ENCODE measurements around the gene MKLN1. TPM values are rescaled to one million over a fixed set of nuclear protein-coding genes. Genes with fewer than 3 reads are reported as not detected.

Gene MKLN1
- total and polyA plus RNA-seq, 10 of the 15 experiments (the other 5 are each of a cell fraction or from before 2014, with no cell fraction given): 13.6 to 55.8 (median 29.3) TPM

GRCh38 chr7:131498237-131498885 is 170.7 kb downstream of the MKLN1 start:
- POLR2A ChIA-PET: no interaction called here
- no peak overlapping the region for H3K9ac ChIP-seq (ENCODE audit: control insufficient read depth, insufficient read depth, low read length)
- H3K79me2 ChIP-seq (ENCODE audit: control insufficient read depth, insufficient read depth, low read length): no peaks in the 10 kb centered on the region
- SMC1A ChIA-PET (ENCODE audit: uncharacterized antibody, unreplicated experiment): interaction anchor here (0.6 to 0.9 kb wide), 2 partner anchors 16 to 30 kb away, joined by 3 read pairs; no protein-coding TSS in a partner anchor
- intact Hi-C loops (cut with micrococcal nuclease; ENCODE audit: unreplicated experiment) (no loop called here), in situ Hi-C loops (cut with MboI) (no loop called here)
- no peaks in the 10 kb centered on the region for H4K20me1 ChIP-seq (ENCODE audit: control insufficient read depth, insufficient read depth)
- H3K9me3 ChIP-seq (replicated peaks; ENCODE audit: control insufficient read depth, insufficient read depth, low read length): no peaks in the 10 kb centered on the region
- CTCF ChIA-PET: interaction anchor here (1.7 kb wide), 1 partner anchor 9 kb away, joined by 9 read pairs; no protein-coding TSS in a partner anchor
- H3K4me2 ChIP-seq (ENCODE audit: control insufficient read depth, insufficient read depth): no peak overlapping the region
- no peak overlapping the region for H3K4me3 ChIP-seq
- no peak for TF ChIP-seq POLR2A (IDR thresholded peaks at IDR 0.05; ENCODE audit: low read depth, low read length)
- no peak for ATAC-seq
- peaks cover 0 to 5% of the 10 kb centered on the region in 2 experiments; a peak in 2 of 4 replicates for H3K36me3 ChIP-seq (ENCODE audit: control insufficient read depth in 2 of 2, insufficient read depth in 2 of 2, low read length in 1 of 2)
- no peak overlapping the region for H2AFZ ChIP-seq (ENCODE audit: control insufficient read depth, low read depth, low read length)
- FAIRE-seq: no peak
- no peak for DNase-seq (ENCODE audit: low read depth, low spot score)
- RAD21 ChIA-PET (ENCODE audit: unreplicated experiment): interaction anchor here (0.7 kb wide), 1 partner anchor 39 kb away, joined by 3 read pairs; no protein-coding TSS in a partner anchor
- H3K27me3 ChIP-seq (replicated peaks in 1 of 2; ENCODE audit: control insufficient read depth in 2 of 2, insufficient read depth in 2 of 2, low read length in 1 of 2): no peaks in the 10 kb centered on the region
- no TSS peak for BruUV-seq (replicated peaks)
- H3K4me1 ChIP-seq (ENCODE audit: control insufficient read depth, insufficient read depth, low read length): peaks cover 6% of the 10 kb centered on the region; the same call in 1 of the 2 replicates
- 96% methylated on average over 4 of the region's 4 CpGs for WGBS (ENCODE audit: insufficient coverage, insufficient replicate concordance, low lambda C conversion rate, missing lambda C conversion rate)
- no peak overlapping the region for H3K27ac ChIP-seq (ENCODE audit: control insufficient read depth, insufficient read depth)

- ATAC-seq (no peak), FAIRE-seq (no peak), DNase-seq (ENCODE audit: low read depth, low spot score) (no peak)
- intact Hi-C loops (cut with micrococcal nuclease; ENCODE audit: unreplicated experiment): no loop called here
- Histone ChIP-seq H3K27me3 (replicated peaks in 1 of 2; ENCODE audit: control insufficient read depth in 2 of 2, insufficient read depth in 2 of 2, low read length in 1 of 2) (no peaks in the 10 kb centered on the region), H3K4me1 (ENCODE audit: control insufficient read depth, insufficient read depth, low read length) (peaks cover 6% of the 10 kb centered on the region; the same call in 1 of the 2 replicates), H3K4me3 (no peak overlapping the region), H3K27ac (ENCODE audit: control insufficient read depth, insufficient read depth) (no peak overlapping the region), H3K9me3 (replicated peaks; ENCODE audit: control insufficient read depth, insufficient read depth, low read length) (no peaks in the 10 kb centered on the region), H2AFZ (ENCODE audit: control insufficient read depth, low read depth, low read length) (no peak overlapping the region), H3K9ac (ENCODE audit: control insufficient read depth, insufficient read depth, low read length) (no peak overlapping the region), H3K4me2 (ENCODE audit: control insufficient read depth, insufficient read depth) (no peak overlapping the region), H3K36me3 (ENCODE audit: control insufficient read depth in 2 of 2, insufficient read depth in 2 of 2, low read length in 1 of 2) (no peaks in the 10 kb centered on the region; a peak in 1 of 4 replicates), H4K20me1 (ENCODE audit: control insufficient read depth, insufficient read depth) (no peaks in the 10 kb centered on the region), H3K79me2 (ENCODE audit: control insufficient read depth, insufficient read depth, low read length) (no peaks in the 10 kb centered on the region)
- RAD21 ChIA-PET (ENCODE audit: unreplicated experiment): interaction anchor here (0.7 to 1.0 kb wide), 2 partner anchors 10 to 14 kb away, joined by 3 read pairs; no protein-coding TSS in a partner anchor
- in situ Hi-C loops (cut with MboI): no loop called here
- CTCF ChIA-PET: interaction anchor here (0.5 to 4.3 kb wide), 3 partner anchors 13 to 1256 kb away, joined by 3 to 44 read pairs (median 7); no protein-coding TSS in a partner anchor
- WGBS (ENCODE audit: insufficient coverage, insufficient replicate concordance, low lambda C conversion rate, missing lambda C conversion rate): 96% methylated on average over 6 of the region's 6 CpGs
- POLR2A ChIA-PET: no interaction called here
- no TSS peak for BruUV-seq (replicated peaks)
- SMC1A ChIA-PET (ENCODE audit: uncharacterized antibody, unreplicated experiment): no interaction called here
- TF ChIP-seq CTCF (IDR thresholded peaks at IDR 0.05 in 2 of 3, conservative IDR thresholded peaks at IDR 0.05 in 1 of 3; ENCODE audit: control insufficient read depth in 2 of 3, extremely low read depth in 1 of 3, insufficient read depth in 1 of 3, low read depth in 3 of 3, low read length in 3 of 3): no peak
- TF ChIP-seq BRCA1 (IDR thresholded peaks at IDR 0.05; ENCODE audit: low read depth, low read length): no peak
- TF ChIP-seq IRF3 (IDR thresholded peaks at IDR 0.05): no peak
- TF ChIP-seq CBFB (IDR thresholded peaks at IDR 0.05; ENCODE audit: low read depth): no peak
- no peak for TF ChIP-seq NFYB (IDR thresholded peaks at IDR 0.05; ENCODE audit: insufficient read depth, low read depth, low read length)
- TF ChIP-seq CEBPZ (IDR thresholded peaks at IDR 0.05; ENCODE audit: low read depth, low read length): no peak
- no peak for TF ChIP-seq DPF2 (IDR thresholded peaks at IDR 0.05)
- TF ChIP-seq NR2C1 (IDR thresholded peaks at IDR 0.05): no peak
- no peak for TF ChIP-seq CHD1 (IDR thresholded peaks at IDR 0.05; ENCODE audit: low read depth, low read length)
Measured at GRCh38 chr7:131499801-131500200, 172.1 kb downstream of the MKLN1 start.

All from GM12878 (cell line).